HFF-Myc (cell line): ENCODE results near the gene ABCC5.

Source experiments
- DNase-seq: peaks from one replicate; pipeline ENCODE4 v3.0.0-alpha.2; 2011; ENCODE audit warnings: low read depth; ENCODE audit errors: extremely low read depth
- H3K4me3 ChIP-seq: replicated peaks from 2 replicates; pipeline ENCODE4 v1.5.1; 2011; ENCODE audit warnings: low read depth, mild to moderate bottlenecking, control low read depth, low read length
- TF ChIP-seq, protein P1 (sequence below): IDR thresholded peaks from 2 replicates; pipeline ENCODE4 v1.5.1; 2012; ENCODE audit warnings: mild to moderate bottlenecking, low read depth, low read length, control low read depth; ENCODE audit errors: missing control alignments

Gene ABCC5

DNA sequence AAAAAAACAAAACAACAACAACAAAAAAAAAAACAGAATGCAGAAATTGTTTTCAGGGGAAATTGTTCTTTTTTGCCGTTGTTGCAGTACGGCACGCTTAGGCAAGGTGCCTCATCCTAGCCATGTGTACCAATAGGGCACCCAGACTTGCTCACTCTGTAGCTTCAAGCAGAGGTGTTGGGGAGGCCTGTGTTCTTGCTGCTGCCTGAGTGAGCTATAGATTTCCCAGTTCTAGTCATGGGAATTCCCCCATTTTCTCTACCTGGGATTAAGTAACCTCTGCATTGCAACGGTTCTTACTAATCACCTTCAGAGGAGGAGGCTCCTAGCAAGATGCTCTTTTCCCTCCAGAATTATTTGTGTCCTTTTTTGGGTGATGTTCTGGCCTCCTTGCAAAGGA is 120.1 kb downstream of the ABCC5 start:
- no peak for DNase-seq
- TF ChIP-seq, protein P1, sequence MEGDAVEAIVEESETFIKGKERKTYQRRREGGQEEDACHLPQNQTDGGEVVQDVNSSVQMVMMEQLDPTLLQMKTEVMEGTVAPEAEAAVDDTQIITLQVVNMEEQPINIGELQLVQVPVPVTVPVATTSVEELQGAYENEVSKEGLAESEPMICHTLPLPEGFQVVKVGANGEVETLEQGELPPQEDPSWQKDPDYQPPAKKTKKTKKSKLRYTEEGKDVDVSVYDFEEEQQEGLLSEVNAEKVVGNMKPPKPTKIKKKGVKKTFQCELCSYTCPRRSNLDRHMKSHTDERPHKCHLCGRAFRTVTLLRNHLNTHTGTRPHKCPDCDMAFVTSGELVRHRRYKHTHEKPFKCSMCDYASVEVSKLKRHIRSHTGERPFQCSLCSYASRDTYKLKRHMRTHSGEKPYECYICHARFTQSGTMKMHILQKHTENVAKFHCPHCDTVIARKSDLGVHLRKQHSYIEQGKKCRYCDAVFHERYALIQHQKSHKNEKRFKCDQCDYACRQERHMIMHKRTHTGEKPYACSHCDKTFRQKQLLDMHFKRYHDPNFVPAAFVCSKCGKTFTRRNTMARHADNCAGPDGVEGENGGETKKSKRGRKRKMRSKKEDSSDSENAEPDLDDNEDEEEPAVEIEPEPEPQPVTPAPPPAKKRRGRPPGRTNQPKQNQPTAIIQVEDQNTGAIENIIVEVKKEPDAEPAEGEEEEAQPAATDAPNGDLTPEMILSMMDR = no peak

DNA sequence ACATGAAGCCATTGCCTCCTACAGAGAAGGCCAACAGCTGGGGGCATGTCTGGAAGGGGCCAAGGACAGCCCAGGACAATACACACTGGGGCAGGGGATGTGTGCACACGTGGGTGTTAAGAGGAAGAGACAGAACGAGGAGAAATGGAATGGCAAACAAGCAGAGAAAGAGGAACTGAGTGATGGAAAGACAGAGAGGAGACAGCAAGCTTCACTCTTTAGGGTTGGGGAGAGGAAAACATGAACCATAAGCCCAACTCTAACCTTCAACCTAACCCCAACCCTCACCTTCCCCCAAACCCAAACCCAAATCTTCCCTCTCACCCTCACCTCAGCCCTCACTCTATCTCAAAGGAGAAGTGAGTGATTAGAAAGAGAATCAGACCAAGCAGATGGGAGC is 121.1 kb downstream of the ABCC5 start:
- TF ChIP-seq, protein P1 = no peak
- DNase-seq = no peak
- H3K4me3 ChIP-seq = no peak overlapping the region

More for the DNA sequence above, 120.1 kb downstream of the ABCC5 start:
- no peak overlapping the region for H3K4me3 ChIP-seq

DNA sequence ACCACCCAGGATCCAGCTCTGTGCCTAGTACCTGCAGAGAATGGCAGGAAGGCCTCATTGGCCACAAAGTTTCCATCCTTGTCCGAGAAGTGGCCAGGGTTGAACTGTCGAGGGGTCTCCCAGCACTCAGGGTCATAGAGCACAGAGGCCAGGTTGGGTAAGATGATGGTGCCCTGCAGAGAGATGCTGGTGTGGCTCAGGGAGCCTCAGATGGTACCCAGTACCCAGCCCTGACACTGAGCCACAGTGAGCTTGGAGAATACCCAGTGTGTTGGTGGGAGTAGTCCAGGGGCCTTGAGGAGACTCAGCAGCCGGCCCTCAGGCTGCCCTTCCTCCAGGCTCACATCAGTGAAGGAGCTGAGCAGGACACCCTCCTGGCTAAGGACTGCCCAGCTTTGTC is 121.5 kb downstream of the ABCC5 start:
- H3K4me3 ChIP-seq = no peak overlapping the region
- DNase-seq = no peak
- TF ChIP-seq, protein P1 = no peak

- no peak for DNase-seq
These were observed 121.9 kb downstream of the ABCC5 start for GRCh38 chr3:183895774-183896173.

GRCh38 chr3:183895296-183895695 is 122.4 kb downstream of the ABCC5 start:
- TF ChIP-seq, protein P1 = peak; percentile 81
- DNase-seq = no peak
- H3K4me3 ChIP-seq = no peak overlapping the region

More at GRCh38 chr3:183895774-183896173, 121.9 kb downstream of the ABCC5 start:
- no peak overlapping the region for H3K4me3 ChIP-seq
- TF ChIP-seq, protein P1 = no peak

- no peak overlapping the region for H3K4me3 ChIP-seq
- TF ChIP-seq, protein P1 = no peak
- no peak for DNase-seq
These were observed 125.0 kb downstream of the ABCC5 start for GRCh38 chr3:183892610-183893214.

DNA sequence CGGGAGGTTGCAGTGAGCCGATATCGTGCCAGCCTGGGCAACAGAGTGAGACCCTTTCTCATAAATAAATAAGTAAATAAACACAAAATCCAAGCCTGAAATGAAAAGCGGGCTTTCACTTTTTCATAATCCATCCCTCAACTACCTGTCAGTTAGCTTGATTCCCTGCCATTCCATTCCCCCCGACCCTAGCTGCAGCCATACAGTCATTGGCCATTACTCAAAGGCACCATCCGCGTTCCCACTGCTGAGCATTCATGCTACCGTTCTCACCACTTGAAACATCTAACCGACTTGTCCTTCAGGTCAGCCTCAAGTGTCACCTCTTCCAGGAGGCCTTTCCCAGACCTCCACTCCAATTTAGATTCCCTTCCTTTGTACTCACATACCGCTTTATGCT is 131.9 kb downstream of the ABCC5 start:
- no peak for DNase-seq
- TF ChIP-seq, protein P1 = no peak
- no peak overlapping the region for H3K4me3 ChIP-seq
